GM18870 (cell line): ENCODE data around the gene TAF1B.

ENCODE experiments used
- ATAC-seq: cut with Tn5 transposase; IDR thresholded peaks from one replicate; pipeline ENCODE4 v1.9.1; 2021; ENCODE audit warnings: moderate library complexity; ENCODE audit not compliant: unreplicated experiment

TAF1B gene

GRCh38 chr2:9807555-9808305 is 35.5 kb upstream of the TAF1B start:
- ATAC-seq, result no peak

GRCh38 chr2:9808334-9809063 is 34.8 kb upstream of the TAF1B start:
- ATAC-seq, result no peak

DNA sequence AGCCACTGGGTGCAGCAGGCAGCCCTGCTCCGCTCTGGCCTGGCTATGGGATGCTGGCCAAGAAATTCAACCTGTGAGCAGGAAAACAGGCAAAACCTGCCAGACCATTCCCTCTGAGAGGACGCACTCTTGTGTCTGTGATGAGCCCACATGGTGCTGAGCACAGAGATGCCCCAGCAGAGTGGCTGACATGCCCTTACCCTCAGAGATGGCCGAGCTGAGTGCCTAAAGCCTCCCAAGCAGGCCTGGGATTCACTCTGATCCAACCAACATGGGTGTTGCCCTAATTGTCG is 34.3 kb upstream of the TAF1B start:
- no peak for ATAC-seq

DNA sequence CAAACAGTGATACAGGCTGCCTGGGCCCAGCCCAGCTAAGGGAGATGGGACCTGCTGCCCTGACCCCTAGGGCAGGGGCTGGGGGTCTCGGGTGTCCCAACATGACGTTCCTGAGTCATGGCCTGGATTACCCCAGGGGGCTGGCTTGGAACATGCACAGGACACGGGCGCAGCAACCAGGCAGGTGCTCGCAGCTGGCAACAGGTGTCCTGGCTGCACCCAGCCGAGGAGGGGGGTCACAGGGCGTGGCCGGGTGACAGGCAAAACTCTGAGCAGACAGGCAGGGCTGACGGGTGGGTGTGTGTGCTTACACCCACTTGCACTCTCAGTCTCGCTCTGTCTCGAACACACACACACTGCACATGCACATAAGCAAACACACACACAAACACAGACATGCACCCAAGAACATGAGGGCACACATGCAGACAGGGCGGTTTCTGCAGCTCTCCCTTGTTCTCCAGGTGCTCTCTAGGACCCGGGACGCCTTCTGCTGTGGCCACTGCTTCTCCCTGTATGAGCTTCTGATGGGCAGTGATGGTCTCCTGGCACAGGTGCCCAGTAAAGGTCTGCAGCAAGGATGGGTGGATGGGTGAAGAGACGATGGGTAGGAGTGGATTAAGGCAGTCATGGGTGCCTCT is 33.7 kb upstream of the TAF1B start:
- ATAC-seq, result no peak

GRCh38 chr2:9811216-9811615 is 32.1 kb upstream of the TAF1B start:
- no peak for ATAC-seq

GRCh38 chr2:9811679-9812511 is 31.4 kb upstream of the TAF1B start:
- ATAC-seq, result no peak

DNA sequence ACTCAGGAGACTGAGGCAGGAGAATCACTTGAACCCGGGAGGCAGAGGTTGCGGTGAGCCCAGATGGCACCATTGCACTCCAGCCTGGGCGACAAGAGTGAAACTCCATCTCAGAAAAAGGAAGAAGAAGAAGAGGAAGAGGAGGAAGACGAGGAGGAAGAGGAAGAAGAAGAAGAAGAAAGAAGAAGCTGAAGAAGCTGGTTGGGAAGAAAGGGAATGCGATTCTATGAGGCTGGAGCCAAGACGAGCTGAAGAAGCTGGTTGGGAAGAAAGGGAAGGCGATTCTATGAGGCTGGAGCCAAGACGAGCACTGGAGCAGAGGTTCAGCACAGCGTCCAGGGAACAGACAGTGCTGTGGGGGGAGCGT is 30.3 kb upstream of the TAF1B start:
- no peak for ATAC-seq

- ATAC-seq, result no peak
These were observed 29.8 kb upstream of the TAF1B start for GRCh38 chr2:9813312-9814128.

- ATAC-seq, result no peak
These were observed 29.0 kb upstream of the TAF1B start for GRCh38 chr2:9814129-9814868.

- no peak for ATAC-seq
These were observed 28.2 kb upstream of the TAF1B start for GRCh38 chr2:9815076-9815475.

GRCh38 chr2:9815844-9816279 is 27.4 kb upstream of the TAF1B start:
- no peak for ATAC-seq

- ATAC-seq, result no peak
These were observed 25.2 kb upstream of the TAF1B start for GRCh38 chr2:9818097-9818496.

- ATAC-seq, result no peak
These were observed 23.7 kb upstream of the TAF1B start for GRCh38 chr2:9819551-9819950.

DNA sequence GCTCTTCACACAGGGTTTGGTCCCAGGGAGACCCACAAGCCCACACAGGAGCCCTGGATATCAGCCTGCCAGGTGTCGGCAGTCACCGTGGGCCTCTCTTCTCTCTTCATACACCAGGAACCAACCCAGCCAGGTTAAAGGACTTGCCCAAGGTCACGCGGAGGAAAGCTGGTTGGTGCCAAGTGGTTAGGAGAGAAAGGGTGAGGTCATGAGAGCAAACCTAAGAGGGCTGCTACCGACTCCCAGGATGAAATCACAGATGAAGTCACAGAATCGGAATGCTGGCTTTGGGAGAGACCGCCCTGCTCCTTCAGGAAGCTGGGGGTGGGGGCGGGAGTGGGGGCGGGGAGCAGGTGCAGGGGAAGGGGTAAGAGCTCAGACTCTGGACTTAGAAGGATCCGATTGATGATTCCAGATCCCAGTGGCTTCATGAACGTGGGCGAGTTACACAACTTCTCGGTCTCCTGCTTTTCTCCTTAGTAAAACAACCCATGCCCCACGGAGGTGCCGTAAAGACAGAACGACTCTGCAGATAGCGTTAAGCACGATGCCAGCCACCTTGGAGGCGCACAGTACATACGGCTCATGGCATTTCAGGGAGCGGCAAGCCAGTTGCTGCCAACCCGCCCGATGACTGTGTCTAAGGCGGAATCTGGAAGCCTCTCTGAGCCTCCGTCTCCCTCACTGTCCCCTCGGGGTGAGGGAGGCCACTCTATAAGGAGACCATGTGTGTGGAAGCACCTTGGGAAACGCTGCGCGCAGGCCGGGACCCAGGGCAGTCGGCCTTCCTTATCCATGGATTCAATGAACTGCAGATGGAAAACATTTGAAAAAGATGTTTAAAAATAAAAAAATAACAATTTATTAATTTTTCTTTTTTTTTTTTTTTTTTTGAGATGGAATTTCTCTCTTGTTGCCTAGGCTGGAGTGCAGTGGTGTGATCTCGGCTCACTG is 23.0 kb upstream of the TAF1B start:
- ATAC-seq, result no peak

- ATAC-seq, result no peak
These were observed 21.3 kb upstream of the TAF1B start for GRCh38 chr2:9821805-9822445.

DNA sequence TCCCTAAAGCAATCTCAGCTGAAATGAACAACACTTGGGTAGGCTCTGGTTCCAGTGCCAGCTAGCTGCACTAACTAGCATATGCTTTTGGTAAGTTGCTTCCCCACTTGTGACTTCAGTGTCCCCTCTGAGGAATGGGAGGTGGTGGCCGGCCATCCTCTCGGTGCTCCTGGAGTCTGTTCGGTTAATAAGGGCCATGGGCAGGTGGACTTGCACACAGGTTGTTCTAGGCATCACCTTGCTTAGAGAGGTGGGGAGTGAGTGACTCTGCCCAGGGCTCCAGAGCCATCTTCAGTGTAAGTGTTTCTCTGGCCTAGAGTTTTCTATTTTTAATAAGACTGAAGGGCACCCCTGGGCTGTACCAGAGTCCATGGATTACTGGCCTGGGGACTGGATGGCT is 18.8 kb upstream of the TAF1B start:
- ATAC-seq, result no peak

GRCh38 chr2:9824956-9825720 is 18.1 kb upstream of the TAF1B start:
- ATAC-seq, result no peak

DNA sequence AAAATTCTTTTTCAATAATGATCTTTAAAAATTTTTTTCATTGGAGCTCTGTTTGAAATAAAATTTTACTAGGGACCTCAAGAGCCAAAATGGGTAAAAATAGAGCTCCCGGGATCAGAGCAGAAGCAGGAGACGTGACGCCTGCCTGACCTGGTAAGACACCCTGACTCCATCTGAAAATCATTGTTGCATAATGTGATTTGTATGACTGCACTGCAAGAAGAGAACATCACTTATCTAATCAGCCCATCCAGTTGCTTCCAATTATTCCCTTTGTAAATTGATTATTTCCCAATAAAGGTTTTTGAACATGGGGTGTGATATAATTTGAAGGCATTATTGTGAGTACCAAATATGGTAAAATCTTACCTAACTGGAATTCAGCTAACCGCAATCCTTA is 17.1 kb upstream of the TAF1B start:
- no peak for ATAC-seq
